ENCODE measurements around the gene GOLGB1.

- TF ChIP-seq CTCF (IDR thresholded peaks at IDR 0.05; ENCODE audit: low read depth, low read length, poor library complexity, severe bottlenecking) (no peak), EZH2phosphoT487 (IDR thresholded peaks at IDR 0.05; ENCODE audit: borderline replicate concordance, low read length) (no peak)
These were observed 7.7 kb upstream of the GOLGB1 start for GRCh38 chr3:121757087-121757811.
